ENCODE results near the gene RASA2. TPM values are rescaled to one million over a fixed set of nuclear protein-coding genes. Genes with fewer than 3 reads are reported as not detected.
"Not testable (repeated sequence)": the region's sequence is repeated elsewhere in the genome, so short reads cannot be mapped to it uniquely, and the experiment has no call there.

RASA2 gene
- total RNA-seq, 2 experiments from 2014 or later, result 53.7 to 54.5 TPM

DNA sequence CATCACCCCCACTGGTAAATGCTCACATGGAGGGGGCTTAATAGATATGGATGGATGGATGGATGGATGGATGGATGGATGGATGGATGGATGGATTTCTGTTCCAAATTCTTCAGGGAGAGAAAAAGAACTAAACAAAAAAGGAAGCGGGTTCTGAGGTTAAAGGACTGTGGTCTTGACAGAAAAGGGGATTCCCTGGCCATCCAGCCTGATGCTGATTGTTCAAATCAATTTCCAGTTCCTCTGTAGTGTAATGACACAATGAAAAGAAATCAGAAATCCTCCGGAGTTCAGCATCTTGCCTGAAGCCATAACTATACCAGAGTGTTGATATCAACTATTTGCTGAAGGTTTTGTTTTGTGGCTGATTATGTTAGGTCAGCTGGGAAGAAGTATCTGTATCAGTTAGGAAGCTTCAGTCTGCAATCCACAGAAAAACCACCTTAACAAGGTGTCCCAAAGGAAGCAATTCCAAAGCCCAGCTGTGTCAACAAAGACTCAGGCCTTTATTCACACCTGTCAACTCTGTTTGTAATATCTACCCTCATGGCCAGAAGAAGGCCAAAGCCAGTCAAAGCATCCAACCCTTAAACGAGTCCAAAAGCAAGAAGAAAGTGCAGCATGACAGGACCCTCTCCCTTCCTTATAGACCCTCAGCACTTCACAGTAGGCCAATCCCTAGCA is 24.5 kb upstream of the RASA2 start:
- H3K27ac Mint-ChIP-seq, result no peak overlapping the region
- DNase-seq, result no peak
- ChIA-PET POLR2A (no interaction called here), CTCF (interaction anchor here (0.7 to 6.3 kb wide), 7 partner anchors 12 to 451 kb away, joined by 3 to 107 read pairs (median 4); no protein-coding TSS in a partner anchor)
- H3K4me1 Mint-ChIP-seq, result peaks cover 18% of the 10 kb centered on the region
- peaks cover 17% of the 10 kb centered on the region for H3K9me3 Mint-ChIP-seq
- H3K27me3 Mint-ChIP-seq, result no peaks in the 10 kb centered on the region
- peaks cover 8% of the 10 kb centered on the region for H3K36me3 Mint-ChIP-seq (ENCODE audit: low read depth)
- no peak overlapping the region for H3K4me3 Mint-ChIP-seq

DNA sequence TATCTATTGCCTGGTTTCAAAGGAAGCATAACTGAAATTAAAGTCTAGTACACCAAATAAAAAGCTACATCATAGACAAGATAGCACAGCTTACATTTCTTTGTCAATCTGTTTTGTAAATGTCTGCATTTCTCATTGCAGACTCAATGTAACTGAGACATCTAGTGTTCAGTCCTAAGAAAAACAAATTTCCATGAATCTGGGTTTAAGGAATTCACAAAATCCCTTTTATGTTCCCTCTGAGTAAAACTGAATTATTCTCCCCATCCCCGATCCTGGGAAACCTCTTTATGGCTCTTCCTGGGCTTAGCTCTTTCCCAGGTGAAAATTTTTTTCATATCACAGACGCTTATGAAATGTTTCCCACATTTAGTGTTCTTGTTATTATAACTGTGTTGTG is 21.6 kb upstream of the RASA2 start:
- no peak for DNase-seq

DNA sequence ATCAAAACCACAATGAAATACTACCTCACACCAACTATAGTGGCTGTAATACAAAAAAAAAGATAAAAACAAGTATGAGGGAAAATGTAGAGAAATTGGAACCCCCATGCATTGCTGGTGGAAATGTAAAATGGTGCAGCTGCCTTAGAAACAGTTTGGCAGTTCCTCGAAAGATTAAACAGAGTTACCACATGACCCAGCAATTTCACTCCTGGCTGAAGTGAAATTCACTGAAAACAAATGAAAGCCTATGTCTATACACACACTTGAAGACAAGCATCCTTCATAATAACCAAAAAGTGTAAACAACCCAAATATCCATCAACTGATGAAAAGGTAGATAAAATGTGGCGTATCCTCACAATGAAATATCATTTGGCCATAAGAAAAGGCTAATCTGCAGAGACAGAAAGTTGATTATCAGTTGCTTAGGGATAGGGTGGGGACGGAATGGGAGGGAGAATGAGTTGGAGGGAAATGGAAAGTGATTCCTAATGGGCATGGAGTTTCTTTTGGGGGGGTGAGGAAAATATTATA is 20.1 kb upstream of the RASA2 start:
- peaks cover 9% of the 10 kb centered on the region for H3K4me1 Mint-ChIP-seq
- H3K4me3 Mint-ChIP-seq, result no peak overlapping the region
- CTCF ChIA-PET, result no interaction called here
- H3K27ac Mint-ChIP-seq, result no peak overlapping the region
- H3K27me3 Mint-ChIP-seq, result peaks cover 4% of the 10 kb centered on the region
- no peak for DNase-seq
- peaks cover 25% of the 10 kb centered on the region for H3K9me3 Mint-ChIP-seq
- POLR2A ChIA-PET, result no interaction called here
- peaks cover 8% of the 10 kb centered on the region for H3K36me3 Mint-ChIP-seq (ENCODE audit: low read depth)

More for the DNA sequence above, 21.6 kb upstream of the RASA2 start:
- Mint-ChIP-seq H3K27ac (no peak overlapping the region), H3K4me3 (no peak overlapping the region), H3K4me1 (peaks cover 15% of the 10 kb centered on the region), H3K36me3 (ENCODE audit: low read depth) (peaks cover 8% of the 10 kb centered on the region), H3K27me3 (peaks cover 4% of the 10 kb centered on the region), H3K9me3 (peaks cover 25% of the 10 kb centered on the region)
- CTCF ChIA-PET, result interaction anchor here (1.0 to 1.7 kb wide), 3 partner anchors 9 to 96 kb away, joined by 4 to 7 read pairs (median 5); no protein-coding TSS in a partner anchor
- POLR2A ChIA-PET, result no interaction called here

DNA sequence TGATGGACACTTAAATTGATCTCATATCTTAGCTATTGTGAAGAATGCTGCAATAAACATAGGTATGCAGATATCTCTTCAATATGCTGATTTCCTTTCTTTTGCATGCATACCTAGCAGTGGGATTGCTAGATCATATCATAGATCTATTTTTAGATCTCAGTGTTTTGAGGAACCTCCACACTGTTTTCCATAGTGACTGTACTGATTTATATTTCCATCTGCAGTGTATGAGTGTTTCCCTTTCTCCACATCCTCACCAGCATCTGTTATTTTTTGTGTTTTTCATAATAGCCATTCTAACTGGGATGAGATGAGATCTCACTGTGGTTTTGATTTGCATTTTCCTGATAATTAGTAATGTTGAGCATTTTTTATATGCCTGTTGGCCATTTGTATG is 17.1 kb upstream of the RASA2 start:
- Mint-ChIP-seq H3K4me3 (no peak overlapping the region), H3K36me3 (ENCODE audit: low read depth) (peaks cover 5% of the 10 kb centered on the region), H3K27ac (no peak overlapping the region), H3K9me3 (peaks cover 15% of the 10 kb centered on the region), H3K27me3 (peaks cover 5% of the 10 kb centered on the region), H3K4me1 (peaks cover 3% of the 10 kb centered on the region)
- ChIA-PET POLR2A (interaction anchor here (1.7 kb wide), 1 partner anchor 18 kb away, joined by 6 read pairs; no protein-coding TSS in a partner anchor), CTCF (interaction anchor here (0.7 to 0.9 kb wide), 2 partner anchors 158 to 218 kb away, joined by 3 to 4 read pairs; no protein-coding TSS in a partner anchor)
- no peak for DNase-seq

DNA sequence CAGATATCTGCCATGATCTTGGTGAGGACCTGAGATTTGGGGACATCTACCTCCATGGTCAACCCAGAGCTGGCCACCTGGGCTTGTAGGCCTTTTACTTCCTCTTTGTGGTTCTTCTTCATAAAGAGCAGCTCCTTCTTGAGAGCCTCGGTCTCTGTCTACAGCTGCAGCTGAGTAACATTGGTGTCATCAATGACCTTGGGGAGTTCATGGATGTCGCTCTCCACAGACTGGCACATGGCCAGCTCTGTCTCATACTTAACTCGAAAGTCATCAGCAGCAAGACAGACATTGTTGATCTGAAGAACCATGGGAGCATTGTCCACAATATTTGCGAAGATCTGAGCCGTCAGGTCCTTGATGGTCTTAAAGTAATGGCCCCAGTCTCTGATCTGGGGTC is 15.7 kb upstream of the RASA2 start:
- H3K36me3 Mint-ChIP-seq (ENCODE audit: low read depth), result no peaks in the 10 kb centered on the region
- CTCF ChIA-PET, result interaction anchor here (0.7 to 1.8 kb wide), 8 partner anchors 11 to 173 kb away, joined by 3 to 8 read pairs (median 4); no protein-coding TSS in a partner anchor
- no peak for DNase-seq
- H3K4me3 Mint-ChIP-seq, result no peak overlapping the region
- H3K4me1 Mint-ChIP-seq, result peaks cover 16% of the 10 kb centered on the region
- POLR2A ChIA-PET, result interaction anchor here (0.9 to 1.7 kb wide), 4 partner anchors 11 to 89 kb away, joined by 3 to 6 read pairs (median 4); no protein-coding TSS in a partner anchor
- peaks cover 8% of the 10 kb centered on the region for H3K9me3 Mint-ChIP-seq
- no peak overlapping the region for H3K27ac Mint-ChIP-seq
- peaks cover 5% of the 10 kb centered on the region for H3K27me3 Mint-ChIP-seq

DNA sequence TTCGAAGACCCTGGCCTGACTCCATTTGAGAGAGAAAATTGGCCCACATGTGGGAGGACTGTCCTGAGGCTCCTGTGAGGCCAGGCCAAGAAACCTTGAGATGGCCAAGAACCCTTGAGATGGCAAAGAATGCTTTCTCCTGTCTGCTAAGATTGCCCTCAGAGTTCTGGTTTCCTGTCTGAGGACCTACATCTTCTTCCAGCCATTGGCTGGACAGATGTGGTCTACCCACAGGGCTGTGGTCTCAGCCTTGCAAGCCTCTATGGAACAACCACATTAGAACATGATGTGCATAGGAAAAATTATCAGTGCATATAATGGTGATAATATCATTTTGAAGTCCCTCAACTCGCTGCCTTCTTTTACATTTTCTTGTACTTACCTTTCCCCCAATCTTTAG is 10.8 kb upstream of the RASA2 start:
- Mint-ChIP-seq H3K27me3 (peaks cover 17% of the 10 kb centered on the region), H3K9me3 (no peaks in the 10 kb centered on the region), H3K27ac (no peak overlapping the region), H3K36me3 (ENCODE audit: low read depth) (no peaks in the 10 kb centered on the region), H3K4me1 (peaks cover 29% of the 10 kb centered on the region), H3K4me3 (no peak overlapping the region)
- DNase-seq, result peak; percentile 58
- ChIA-PET POLR2A (interaction anchor here (1.8 kb wide), 1 partner anchor 11 kb away, joined by 10 read pairs; the partner anchor contains the start of gene RASA2), CTCF (interaction anchor here (0.7 to 2.5 kb wide), 2 partner anchors 35 to 85 kb away, joined by 3 to 18 read pairs; no protein-coding TSS in a partner anchor)

DNA sequence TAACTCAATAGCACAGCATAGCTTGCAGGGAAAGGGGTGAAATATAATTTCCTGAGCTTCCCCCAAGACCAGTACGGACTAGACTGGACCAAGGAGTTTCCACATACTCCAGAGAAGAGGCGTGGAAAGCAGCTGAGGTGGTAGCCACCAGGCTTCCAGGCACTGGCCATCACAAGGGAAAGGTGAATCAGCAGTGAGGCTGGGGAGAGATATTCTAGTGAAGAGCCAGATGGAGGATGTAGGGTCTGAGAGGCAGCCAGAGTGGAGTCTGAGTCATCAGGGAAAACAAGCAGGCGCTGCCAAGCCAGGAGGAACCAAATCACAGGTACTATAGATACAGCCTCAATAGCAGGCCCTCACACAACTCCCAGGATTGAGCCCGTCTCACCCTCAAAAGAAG is 9.6 kb upstream of the RASA2 start:
- DNase-seq, result no peak
- POLR2A ChIA-PET, result interaction anchor here (0.6 to 1.8 kb wide), 2 partner anchors 10 to 12 kb away, joined by 3 to 10 read pairs; partner anchors contain the start of gene RASA2
- CTCF ChIA-PET, result interaction anchor here (0.6 to 2.5 kb wide), 3 partner anchors 18 to 83 kb away, joined by 3 to 18 read pairs (median 3); no protein-coding TSS in a partner anchor
- H3K4me3 Mint-ChIP-seq, result no peak overlapping the region
- peaks cover 16% of the 10 kb centered on the region for H3K27me3 Mint-ChIP-seq
- no peaks in the 10 kb centered on the region for H3K36me3 Mint-ChIP-seq (ENCODE audit: low read depth)
- H3K27ac Mint-ChIP-seq, result no peak overlapping the region
- H3K4me1 Mint-ChIP-seq, result peaks cover 29% of the 10 kb centered on the region
- H3K9me3 Mint-ChIP-seq, result no peaks in the 10 kb centered on the region

DNA sequence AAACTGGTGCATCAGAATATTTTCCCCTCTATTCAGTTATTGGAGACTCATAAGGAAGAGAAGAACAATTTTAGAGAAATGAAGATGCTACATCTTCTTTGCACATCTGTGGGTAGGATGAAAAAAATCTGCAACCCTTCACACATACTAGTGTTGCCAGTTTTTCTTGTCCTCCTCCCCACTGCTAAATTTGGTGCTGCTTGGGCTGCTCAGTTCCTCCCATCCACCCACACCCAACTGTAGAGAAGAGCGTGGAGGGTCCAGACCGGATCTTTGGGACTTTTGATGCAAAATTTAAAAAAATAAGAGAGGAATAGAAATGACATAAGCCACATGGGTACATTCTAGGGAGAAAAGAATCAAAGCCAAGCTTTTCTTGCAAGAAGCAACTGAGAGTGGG is 8.7 kb upstream of the RASA2 start:
- Mint-ChIP-seq H3K27me3 (peaks cover 16% of the 10 kb centered on the region), H3K4me3 (no peak overlapping the region), H3K4me1 (peaks cover 29% of the 10 kb centered on the region), H3K9me3 (no peaks in the 10 kb centered on the region), H3K27ac (no peak overlapping the region), H3K36me3 (ENCODE audit: low read depth) (no peaks in the 10 kb centered on the region)
- POLR2A ChIA-PET, result no interaction called here
- CTCF ChIA-PET, result interaction anchor here (2.5 kb wide), 1 partner anchor 83 kb away, joined by 18 read pairs; no protein-coding TSS in a partner anchor
- DNase-seq, result no peak

DNA sequence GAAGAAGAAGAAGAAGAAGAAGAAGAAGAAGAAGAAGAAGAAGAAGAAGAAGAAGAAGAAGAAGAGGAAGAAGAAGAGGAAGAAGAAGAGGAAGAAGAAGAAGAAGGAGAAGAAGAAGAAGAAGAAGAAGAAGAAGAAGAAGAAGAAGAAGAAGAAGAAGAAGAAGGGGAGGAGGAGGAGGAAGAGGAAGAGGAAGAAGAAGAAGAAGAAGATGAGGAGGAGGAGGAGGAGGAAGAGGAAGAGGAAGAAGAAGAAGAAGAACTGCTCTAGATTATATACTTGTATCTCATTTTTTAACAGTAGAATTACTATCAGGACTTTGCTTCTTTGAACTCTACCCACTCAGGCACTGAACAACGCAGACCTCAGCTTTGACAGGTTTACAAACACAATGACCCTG is 8.0 kb upstream of the RASA2 start:
- H3K4me3 Mint-ChIP-seq; H3K9me3 Mint-ChIP-seq; H3K36me3 Mint-ChIP-seq (ENCODE audit: low read depth); H3K27ac Mint-ChIP-seq; DNase-seq: not testable (repeated sequence)
- peaks cover 16% of the 10 kb centered on the region for H3K27me3 Mint-ChIP-seq
- ChIA-PET POLR2A (interaction anchor here (1.4 kb wide), 1 partner anchor 20 kb away, joined by 7 read pairs; no protein-coding TSS in a partner anchor), CTCF (interaction anchor here (1.4 kb wide), 1 partner anchor 82 kb away, joined by 6 read pairs; no protein-coding TSS in a partner anchor)
- peaks cover 33% of the 10 kb centered on the region for H3K4me1 Mint-ChIP-seq

DNA sequence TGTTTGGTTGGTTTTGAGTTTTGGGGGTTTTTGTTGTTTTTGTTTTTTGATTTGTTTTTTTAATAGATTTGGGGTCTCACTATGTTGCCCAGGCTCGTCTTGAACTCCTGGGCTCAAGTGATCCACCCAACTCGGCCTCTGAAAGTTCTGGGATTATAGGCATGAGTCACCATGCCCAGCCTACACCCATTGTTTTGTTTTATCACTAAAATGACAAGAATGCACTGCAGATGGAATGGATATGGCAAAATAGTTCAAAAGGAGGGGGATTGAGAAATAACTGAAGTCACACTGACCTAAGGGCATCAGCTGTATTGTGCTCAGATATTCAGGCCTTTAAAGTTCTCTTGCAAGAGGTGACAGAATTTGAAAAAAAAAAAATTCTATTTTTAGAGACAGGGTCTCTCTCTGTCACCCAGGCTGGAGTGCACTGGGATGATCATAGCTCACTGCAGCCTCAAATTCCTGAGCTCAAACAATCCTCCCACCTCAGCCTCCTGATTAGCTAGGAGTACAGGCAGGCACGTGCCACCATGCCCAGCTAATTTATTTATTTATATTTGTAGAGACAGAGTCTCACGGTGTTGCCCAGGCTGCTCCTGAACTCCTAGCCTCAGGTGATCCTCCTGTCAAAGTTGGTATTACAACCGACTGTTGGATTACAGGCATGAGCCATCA is 4.4 kb upstream of the RASA2 start:
- DNase-seq, result no peak
- no peaks in the 10 kb centered on the region for H3K9me3 Mint-ChIP-seq
- H3K27ac Mint-ChIP-seq, result no peak overlapping the region
- H3K4me1 Mint-ChIP-seq, result peaks cover 25% of the 10 kb centered on the region
- no peaks in the 10 kb centered on the region for H3K36me3 Mint-ChIP-seq (ENCODE audit: low read depth)
- POLR2A ChIA-PET, result interaction anchor here (1.5 kb wide), 1 partner anchor 12 kb away, joined by 4 read pairs; no protein-coding TSS in a partner anchor
- peaks cover 13% of the 10 kb centered on the region for H3K27me3 Mint-ChIP-seq
- CTCF ChIA-PET, result interaction anchor here (1.2 kb wide), 1 partner anchor 62 kb away, joined by 4 read pairs; no protein-coding TSS in a partner anchor
- no peak overlapping the region for H3K4me3 Mint-ChIP-seq

DNA sequence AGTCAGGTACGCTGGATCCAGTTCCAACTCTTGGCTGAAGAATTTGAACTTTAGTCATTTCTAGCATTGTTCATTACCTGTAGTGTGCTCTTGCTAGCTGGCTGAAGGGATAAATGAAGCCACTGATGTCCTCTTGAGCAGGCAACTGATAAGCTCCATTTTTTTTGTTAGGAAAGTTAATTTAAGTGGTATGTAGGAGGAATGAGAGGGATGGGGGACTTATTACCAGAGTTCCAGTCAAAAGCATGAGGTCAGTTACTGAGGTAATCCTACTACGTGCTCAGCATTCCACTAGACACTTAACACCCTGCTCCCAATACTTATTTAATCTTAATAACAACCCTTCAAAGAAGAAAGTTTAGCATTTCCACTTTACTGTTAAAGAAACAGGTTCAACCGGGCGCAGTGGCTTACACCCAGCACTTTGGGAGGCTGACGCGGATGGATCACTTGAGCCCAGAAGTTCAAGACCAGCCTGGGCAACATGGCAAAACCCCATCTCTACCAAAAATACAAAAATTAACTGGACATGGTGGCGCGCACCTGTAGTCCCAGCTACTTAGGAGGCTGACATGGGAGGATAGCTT is 2.0 kb upstream of the RASA2 start:
- Mint-ChIP-seq H3K4me1 (peaks cover 42% of the 10 kb centered on the region), H3K27ac (no peak overlapping the region), H3K9me3 (no peaks in the 10 kb centered on the region), H3K4me3 (no peak overlapping the region), H3K36me3 (ENCODE audit: low read depth) (peaks cover 17% of the 10 kb centered on the region), H3K27me3 (no peaks in the 10 kb centered on the region)
- DNase-seq, result no peak
- ChIA-PET POLR2A (interaction anchor here (1.0 to 5.6 kb wide), 3 partner anchors 14 to 96 kb away, joined by 3 to 97 read pairs (median 3); no protein-coding TSS in a partner anchor), CTCF (interaction anchor here (1.0 to 1.3 kb wide), 2 partner anchors 68 to 76 kb away, joined by 3 read pairs; no protein-coding TSS in a partner anchor)

Data from activated CD4-positive, alpha-beta memory T cell treated with anti-CD3 and anti-CD28 coated beads, Interleukin-2, amount 10 ng/mL, durations not matched to agents 7 days and 5 days (primary cell).